Gastroesophageal sphincter (tissue), 4 donors: ENCODE measurements around the gene SPOCK2. TPM values are rescaled to one million over a fixed set of nuclear protein-coding genes. Genes with fewer than 3 reads are reported as not detected.
A peak's percentile ranks its signal among the peaks of the same experiment; 100 is the strongest.

Source experiments
- ATAC-seq: fragments of 150-250 bp; one replicate; pipeline ENCODE4 v1.9.1; 2016; ENCODE audit warnings: mild to moderate bottlenecking, moderate library complexity
- H3K27ac ChIP-seq, 4 donors: fragments of 200-600 bp; sonication (generic) in 3 of 4; 1 replicate in 3 of 4; 2 replicates in 1 of 4; pipeline ENCODE4 v1.5.1; 2016 to 2019
- H3K27me3 ChIP-seq: fragments of 200-600 bp; sonication (generic); one replicate; pipeline ENCODE4 v1.5.1; 2019
- H3K36me3 ChIP-seq, 2 donors: fragments of 200-600 bp; sonication (generic); one replicate each; pipeline ENCODE4 v1.5.1; 2019; ENCODE audit warnings: control low read depth in 1 of 2
- H3K4me1 ChIP-seq, 3 donors: fragments of 200-600 bp; sonication (generic); 1 replicate in 2 of 3; 2 replicates in 1 of 3; pipeline ENCODE4 v1.5.1; 2016 to 2019; ENCODE audit warnings: control low read depth in 2 of 3
- H3K4me3 ChIP-seq, 2 donors: fragments of 200-600 bp; sonication (generic); one replicate each; pipeline ENCODE4 v1.5.1; 2019; ENCODE audit warnings: mild to moderate bottlenecking in 1 of 2, moderate library complexity in 1 of 2
- H3K9me3 ChIP-seq, 3 donors: fragments of 200-600 bp; sonication (generic); one replicate each; pipeline ENCODE4 v1.5.1; 2017 to 2019; ENCODE audit warnings: control low read depth in 2 of 3
- CTCF ChIP-seq, 4 experiments: fragments of 200-600 bp in 2 of 4; fragments of 450-650 bp in 2 of 4; sonication (generic) in 1 of 4; IDR thresholded peaks; one replicate each; pipeline ENCODE4 v1.5.1; 2017 to 2019; ENCODE audit warnings: antibody characterized with exemption in 4 of 4, mild to moderate bottlenecking in 2 of 4, moderate library complexity in 2 of 4
- EP300 ChIP-seq: sonication (generic); formaldehyde crosslinking; IDR thresholded peaks from one replicate; pipeline ENCODE4 v1.6.1; 2017; ENCODE audit warnings: antibody characterized with exemption, mild to moderate bottlenecking
- POLR2A ChIP-seq, 2 donors: fragments of 450-650 bp; IDR thresholded peaks; one replicate each; pipeline ENCODE4 v1.6.1; 2017; ENCODE audit warnings: antibody characterized with exemption in 2 of 2, mild to moderate bottlenecking in 2 of 2, moderate library complexity in 1 of 2
- POLR2AphosphoS5 ChIP-seq: sonication (generic); formaldehyde crosslinking; IDR thresholded peaks from one replicate; pipeline ENCODE4 v1.6.1; 2017; ENCODE audit warnings: antibody characterized with exemption
- WGBS, 2 donors: methylation state at CpG; one replicate each; pipeline ENCODE4 v1.1.5; 2018; ENCODE audit warnings: low coverage in 1 of 2; 5-methylcytosine and 5-hydroxymethylcytosine counted together
- total RNA-seq, 4 donors: library from RNA; depleted of rRNA; stranded (reverse); fragments of >200 nt; gene quantifications; one replicate each; pipeline ENCODE4 v1.1.0, GENCODE V29; 2016

SPOCK2 gene
- total RNA-seq, 4 donors from 2014 or later = 6.2 to 9.2 (median 7.9) TPM

- no peaks in the 10 kb centered on the region for H3K9me3 ChIP-seq
- 15 to 29% methylated on average over 5 to 10 of the region's 12 CpGs for WGBS, 2 donors
- TF ChIP-seq CTCF (IDR thresholded peaks at IDR 0.05) = peak; percentile 98 to 100 (median 99)
- TF ChIP-seq EP300 = no peak
- TF ChIP-seq POLR2AphosphoS5 = peak; percentile 75
- TF ChIP-seq POLR2A (IDR thresholded peaks at IDR 0.05) = no peak
- H3K4me1 ChIP-seq = peaks cover 0 to 23% (median 0%) of the 10 kb centered on the region in 3 donors
- no peaks in the 10 kb centered on the region for H3K36me3 ChIP-seq
- no peak overlapping the region for H3K4me3 ChIP-seq
- ATAC-seq = peak; percentile 90
- peak overlapping the region in 1 of 4 donors; percentile 11 for H3K27ac ChIP-seq
- no peaks in the 10 kb centered on the region for H3K27me3 ChIP-seq
These were observed 39.8 kb downstream of the SPOCK2 start for GRCh38 chr10:72048450-72049124.

- H3K9me3 ChIP-seq = no peaks in the 10 kb centered on the region
- no peak for TF ChIP-seq CTCF (IDR thresholded peaks at IDR 0.05)
- TF ChIP-seq POLR2A (IDR thresholded peaks at IDR 0.05) = no peak
- no peak for TF ChIP-seq POLR2AphosphoS5
- no peak for TF ChIP-seq EP300
- H3K4me1 ChIP-seq = peaks cover 0 to 22% (median 0%) of the 10 kb centered on the region in 3 donors
- WGBS, 2 donors = 78 to 100% methylated on average over 1 to 2 of the region's 2 CpGs
- H3K36me3 ChIP-seq = no peaks in the 10 kb centered on the region
- ATAC-seq = no peak
- H3K27me3 ChIP-seq = no peaks in the 10 kb centered on the region
- H3K27ac ChIP-seq = no peak overlapping the region
- H3K4me3 ChIP-seq = no peak overlapping the region
These were observed 42.8 kb downstream of the SPOCK2 start for GRCh38 chr10:72045586-72045985.

- 38 to 80% methylated on average over 3 to 10 of the region's 17 CpGs for WGBS, 2 donors
- Histone ChIP-seq H3K4me3 (no peak overlapping the region), H3K36me3 (no peaks in the 10 kb centered on the region), H3K27me3 (no peaks in the 10 kb centered on the region), H3K27ac (peak overlapping the region in 2 of 4 donors; percentile 39 to 53), H3K9me3 (no peaks in the 10 kb centered on the region), H3K4me1 (peaks cover 0 to 19% (median 0%) of the 10 kb centered on the region in 3 donors)
- peak; percentile 42 for ATAC-seq
- TF ChIP-seq EP300 (no peak), CTCF (IDR thresholded peaks at IDR 0.05) (peak in 3 of 4 experiments; percentile 57 to 67 (median 62)), POLR2AphosphoS5 (peak; percentile 61), POLR2A (IDR thresholded peaks at IDR 0.05) (no peak)
These were observed 43.8 kb downstream of the SPOCK2 start for GRCh38 chr10:72044417-72045041.

GRCh38 chr10:72043016-72043834 lies 45.1 kb downstream of the SPOCK2 start:
- H3K4me1 ChIP-seq = peaks cover 0 to 22% (median 0%) of the 10 kb centered on the region in 3 donors
- H3K36me3 ChIP-seq = no peaks in the 10 kb centered on the region
- WGBS, 2 donors = 89 to 91% methylated on average over 9 to 10 of the region's 10 CpGs
- no peak for TF ChIP-seq EP300
- TF ChIP-seq CTCF (IDR thresholded peaks at IDR 0.05) = no peak
- no peak for TF ChIP-seq POLR2A (IDR thresholded peaks at IDR 0.05)
- TF ChIP-seq POLR2AphosphoS5 = no peak
- H3K4me3 ChIP-seq = no peak overlapping the region
- H3K27me3 ChIP-seq = no peaks in the 10 kb centered on the region
- no peak for ATAC-seq
- no peaks in the 10 kb centered on the region for H3K9me3 ChIP-seq
- no peak overlapping the region for H3K27ac ChIP-seq
